ENCODE data around the gene CCNY.

CCNY gene

GRCh38 chr10:35356725-35357092, 20.4 kb downstream of the CCNY start:
- peak; percentile 62 for DNase-seq

- no peak for DNase-seq
These were observed 22.7 kb downstream of the CCNY start for GRCh38 chr10:35359056-35359455.

DNA sequence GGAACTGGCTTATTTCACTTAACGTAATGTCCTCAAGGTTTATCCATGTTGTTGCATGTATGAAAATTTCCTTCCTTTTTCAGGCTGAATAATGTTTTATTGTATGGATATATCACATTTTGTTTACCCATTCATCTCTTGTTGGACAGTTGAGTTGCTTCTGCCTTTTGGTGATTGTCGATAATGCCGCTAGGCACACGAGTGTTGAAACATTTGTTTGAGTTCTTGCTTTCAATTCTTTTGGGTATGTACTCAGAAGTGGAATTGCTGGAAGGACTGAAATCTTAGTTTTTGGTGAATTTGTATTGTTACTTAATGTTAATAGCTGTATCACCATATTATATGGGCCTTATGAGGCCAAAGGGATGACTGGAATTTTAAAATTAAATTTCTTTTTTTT, 23.6 kb downstream of the CCNY start:
- DNase-seq: no peak

DNA sequence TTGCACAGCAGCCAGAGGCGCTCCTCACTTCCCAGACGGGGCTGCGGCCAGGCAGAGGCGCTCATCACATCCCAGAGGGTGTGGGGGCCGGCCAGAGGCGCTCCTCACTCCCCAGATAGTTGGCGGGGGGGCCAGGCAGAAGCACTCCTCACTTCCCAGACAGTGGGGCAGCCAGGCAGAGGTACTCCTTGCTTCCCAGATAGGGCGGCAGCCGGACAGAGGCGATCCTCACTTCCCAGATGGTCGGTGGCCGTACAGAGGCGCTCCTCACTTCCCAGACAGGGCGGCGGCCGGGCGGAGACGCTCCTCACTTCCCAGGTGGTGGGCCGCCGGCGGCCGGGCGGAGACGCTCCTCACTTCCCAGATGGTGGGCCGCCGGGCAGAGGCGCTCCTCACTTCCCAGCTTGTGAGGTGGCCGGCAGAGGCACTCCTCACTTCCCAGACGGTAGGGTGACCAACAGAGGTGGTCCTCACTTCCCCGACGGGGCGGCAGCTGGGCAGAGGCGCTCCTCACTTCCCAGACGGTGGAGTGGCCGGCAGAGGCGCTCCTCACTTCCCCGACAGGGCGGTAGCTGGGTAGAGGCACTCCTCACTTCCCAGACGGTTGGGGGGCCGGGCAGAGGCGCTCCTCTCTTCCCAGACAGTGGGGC, 26.5 kb downstream of the CCNY start:
- no peak for DNase-seq

DNA sequence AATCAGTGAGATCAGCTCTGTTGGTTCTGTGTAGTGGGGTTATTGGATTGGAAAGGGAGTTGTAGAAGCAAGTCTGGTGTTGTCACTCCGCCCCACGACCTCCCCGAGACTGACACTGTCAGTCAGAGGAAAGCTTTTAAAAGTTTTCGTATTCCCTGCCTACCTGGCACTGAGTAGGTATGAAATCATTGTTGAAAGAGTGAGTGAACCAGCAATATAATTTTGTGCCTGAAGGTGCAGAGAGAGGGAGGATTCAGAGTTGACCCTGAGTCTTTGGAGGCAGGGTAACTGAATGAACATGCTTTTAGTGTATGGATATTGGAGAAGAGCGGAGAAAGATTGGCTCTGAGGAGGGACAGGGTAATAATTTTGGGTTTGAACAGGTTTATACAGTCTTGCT, 27.3 kb downstream of the CCNY start:
- no peak for DNase-seq

GRCh38 chr10:35364808-35365207, 28.5 kb downstream of the CCNY start:
- no peak for DNase-seq

- DNase-seq: no peak
These were observed 29.7 kb downstream of the CCNY start for GRCh38 chr10:35365994-35366393.

- DNase-seq: no peak
These were observed 31.0 kb downstream of the CCNY start for GRCh38 chr10:35367107-35367859.

- no peak for DNase-seq
These were observed 31.7 kb downstream of the CCNY start for GRCh38 chr10:35367982-35368381.

DNA sequence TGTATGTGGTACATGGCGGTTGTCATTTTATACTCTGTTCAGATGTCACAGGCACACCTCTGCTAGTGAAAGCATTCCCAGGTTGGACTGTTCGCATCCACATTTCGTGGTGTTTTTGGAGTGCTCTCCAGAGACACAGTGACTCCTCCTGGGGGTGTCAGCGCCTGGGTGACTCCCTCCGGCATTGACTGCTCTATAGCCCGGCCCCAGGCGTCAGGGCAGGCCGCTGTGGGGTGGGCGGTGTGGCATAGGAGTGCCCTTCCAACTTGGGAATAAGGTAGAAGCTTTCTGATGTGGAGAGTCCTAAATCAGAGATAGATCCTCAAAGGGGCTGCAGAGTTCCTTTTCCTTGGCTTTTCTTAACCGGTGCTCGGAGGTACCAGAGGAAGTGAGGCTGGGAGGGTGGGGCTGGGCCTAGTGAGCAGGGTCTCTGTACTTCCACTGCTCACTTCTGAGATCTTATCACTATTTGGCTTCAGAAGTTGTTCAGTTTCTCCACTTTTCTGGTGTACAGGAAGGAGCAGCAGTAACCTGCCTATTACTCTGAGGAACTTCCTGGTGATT, 32.3 kb downstream of the CCNY start:
- DNase-seq: no peak

DNA sequence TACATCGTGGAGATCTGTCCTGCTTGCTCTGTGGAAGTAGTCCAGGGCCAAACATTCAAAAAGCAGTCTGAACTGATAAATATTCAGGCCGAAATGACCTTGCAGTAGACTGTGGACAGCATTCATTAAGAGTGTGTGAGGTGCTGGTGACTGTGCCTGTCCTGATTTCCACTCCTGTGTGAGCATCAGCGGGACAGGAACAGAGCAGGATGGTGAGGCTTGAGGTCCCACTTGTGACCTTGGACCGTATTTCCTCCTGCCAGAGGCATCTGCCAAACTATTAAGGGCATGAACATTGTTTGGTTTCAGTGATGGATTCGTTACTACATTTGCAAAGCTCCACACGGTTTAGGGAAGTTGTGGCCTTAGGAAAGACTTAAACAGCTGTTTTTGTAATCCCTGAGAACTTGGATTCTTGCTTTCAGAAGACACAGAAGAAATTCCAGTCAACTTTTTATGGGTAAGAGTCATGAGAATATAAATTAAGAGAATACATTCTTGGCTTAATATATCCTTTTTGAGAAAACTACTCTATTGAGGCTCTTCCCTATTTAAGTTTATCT, 32.8 kb downstream of the CCNY start:
- DNase-seq: no peak

DNA sequence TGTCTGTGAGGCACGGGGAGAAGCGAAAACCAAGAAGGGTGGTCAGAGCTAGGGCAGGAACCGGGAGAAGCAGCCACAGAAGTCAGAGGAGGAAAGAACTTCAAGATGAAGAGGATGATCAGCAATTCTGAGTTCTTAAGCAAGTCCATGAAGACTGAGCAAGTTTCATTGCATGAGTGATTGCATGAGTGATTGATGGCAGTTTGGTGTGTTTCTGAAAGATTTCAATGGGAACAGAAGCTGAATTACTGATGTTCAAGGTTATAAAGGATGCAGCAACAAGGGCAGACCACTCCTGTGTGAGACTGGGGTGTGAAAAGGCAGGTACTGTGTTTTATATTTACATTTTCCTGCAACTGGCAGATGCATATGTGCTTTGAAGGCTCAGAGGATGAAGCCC, 35.4 kb downstream of the CCNY start:
- DNase-seq: no peak

DNA sequence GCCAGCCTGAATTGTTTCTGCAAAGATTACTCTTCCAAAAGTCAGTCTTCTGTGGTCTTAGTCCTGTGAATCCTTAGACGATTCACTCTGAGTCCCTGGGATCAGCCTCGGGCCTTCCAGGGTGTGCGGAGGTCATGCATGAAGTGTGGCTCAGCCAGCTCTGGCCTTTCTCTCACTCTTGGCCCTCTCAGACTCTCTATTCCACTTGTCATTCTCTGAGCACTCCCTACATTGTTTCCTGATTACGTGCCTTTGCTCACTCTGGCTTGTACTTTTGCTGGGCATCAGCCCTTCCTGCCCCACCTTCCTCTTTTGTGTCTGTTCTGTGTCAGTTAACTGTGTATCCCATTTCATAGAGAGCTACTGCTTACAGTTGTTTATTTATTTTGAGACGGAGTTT, 36.0 kb downstream of the CCNY start:
- no peak for DNase-seq

GRCh38 chr10:35375091-35375765, 38.9 kb downstream of the CCNY start:
- DNase-seq: no peak

- peak; percentile 20 for DNase-seq
These were observed 40.9 kb downstream of the CCNY start for GRCh38 chr10:35377050-35377728.

- peak; percentile 32 for DNase-seq
These were observed 42.4 kb downstream of the CCNY start for GRCh38 chr10:35378541-35379210.

- peak; percentile 16 for DNase-seq
These were observed 43.2 kb downstream of the CCNY start for GRCh38 chr10:35379226-35380137.

- DNase-seq: no peak
These were observed 45.8 kb downstream of the CCNY start for GRCh38 chr10:35382096-35382495.

DNA sequence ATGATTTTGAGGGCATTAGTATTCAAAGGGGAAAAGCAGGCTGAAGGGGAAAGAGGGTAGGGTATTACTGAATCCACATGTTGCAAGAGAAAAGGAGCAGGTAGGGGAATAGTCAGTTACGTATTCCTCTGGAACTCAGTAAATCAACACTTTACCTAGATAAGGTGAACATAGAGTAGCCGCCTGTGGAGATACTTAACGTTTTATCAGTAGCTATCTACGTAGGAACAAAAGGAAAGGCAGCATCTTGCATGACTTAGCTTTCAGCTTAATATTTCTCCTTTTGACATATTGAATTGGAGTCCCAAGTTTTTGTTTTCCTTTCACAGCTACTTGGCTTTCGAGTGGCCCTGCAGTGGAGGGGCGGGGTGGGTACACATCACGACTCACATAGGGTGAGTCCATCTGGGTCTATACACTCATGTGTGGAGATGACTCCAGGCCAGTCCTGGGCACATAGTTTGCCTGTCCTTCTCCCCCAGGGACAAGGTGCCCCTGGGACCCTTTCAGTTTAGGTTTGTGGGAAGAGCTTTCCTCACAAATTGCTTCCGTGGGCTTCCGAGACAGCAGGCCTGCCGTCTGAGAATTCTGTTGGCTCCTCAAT, 48.1 kb downstream of the CCNY start:
- DNase-seq: no peak

DNA sequence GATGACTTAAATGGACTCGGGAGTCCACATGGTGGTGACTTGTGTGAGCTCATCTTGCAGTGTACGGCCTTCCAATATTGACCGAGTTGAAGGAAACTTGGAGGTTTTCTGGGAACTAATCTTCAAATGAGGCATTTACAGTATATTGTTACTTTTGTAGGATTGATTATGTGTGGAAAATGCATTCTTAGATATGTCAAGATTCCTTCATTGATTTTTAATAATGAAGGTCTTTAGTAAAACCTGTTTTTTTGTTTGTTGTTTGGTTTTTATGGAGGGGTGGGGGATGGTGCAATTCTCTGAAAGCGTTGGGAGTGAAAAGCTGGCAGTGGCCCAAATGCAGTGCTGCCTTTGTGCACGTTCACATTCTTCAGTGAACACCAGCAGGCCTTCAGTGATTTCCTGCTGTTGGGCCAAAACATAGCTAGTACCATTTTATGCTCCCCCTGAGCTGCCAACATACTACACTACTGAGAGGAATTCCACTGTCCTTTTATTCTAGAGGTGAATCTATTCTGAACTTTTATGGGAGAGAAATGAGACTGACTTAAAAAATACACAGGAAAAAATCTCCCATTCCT, 50.4 kb downstream of the CCNY start:
- no peak for DNase-seq

Measured in activated CD4-positive, alpha-beta T cell treated with anti-CD3 and anti-CD28 coated beads, Interleukin-10, Interleukin-2, amounts not matched to agents 100 ng/mL and 50 ng/mL, durations not matched to agents 16 hours and 8 hours (primary cell).